ENCODE measurements around the gene DNASE1L3. TPM values are rescaled to one million over a fixed set of nuclear protein-coding genes. Genes with fewer than 3 reads are reported as not detected.

DNASE1L3 gene
- total and polyA plus RNA-seq, 2 donors (not counting 1 experiment from before 2014, with no cell fraction given) = not detected

DNA sequence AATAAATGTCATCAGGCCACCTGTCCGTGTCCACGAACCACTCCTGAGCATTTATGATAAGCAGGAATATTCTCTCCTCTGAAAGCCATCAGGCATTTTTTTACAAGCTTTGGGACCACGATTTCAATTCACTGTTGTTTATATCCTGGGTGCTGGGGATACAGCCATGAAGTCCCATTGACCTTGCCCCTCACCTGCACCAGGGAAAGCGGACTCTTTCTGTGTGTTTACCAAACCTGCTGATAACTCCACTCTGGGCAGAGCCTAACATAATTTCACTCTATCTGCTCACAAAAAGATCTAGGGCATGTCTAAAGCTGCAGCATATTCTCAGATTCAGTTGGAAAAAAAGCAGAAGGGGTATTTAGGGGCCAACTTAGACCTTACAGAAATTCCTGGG, 4.8 kb downstream of the DNASE1L3 start:
- Histone ChIP-seq H3K9me3 (ENCODE audit: control insufficient read depth, insufficient read depth, low read depth, low read length) (no peaks in the 10 kb centered on the region), H4K20me1 (ENCODE audit: control insufficient read depth, extremely low read depth, insufficient read depth, low read length) (no peaks in the 10 kb centered on the region), H3K4me3 (replicated peaks in 1 of 4; ENCODE audit: control extremely low read depth in 1 of 4, insufficient read depth in 1 of 4, low read depth in 3 of 4, low read length in 4 of 4) (no peak overlapping the region), H3K4me2 (ENCODE audit: extremely low read depth, insufficient read depth, low read length) (no peak overlapping the region), H3K27ac (ENCODE audit: insufficient read depth, low read length) (no peak overlapping the region), H3K36me3 (ENCODE audit: control insufficient read depth, insufficient read depth, low read length) (no peaks in the 10 kb centered on the region), H3K4me1 (ENCODE audit: control insufficient read depth, extremely low read depth, insufficient read depth, low read length) (peaks cover 2% of the 10 kb centered on the region), H3K9ac (ENCODE audit: insufficient read depth, low read length) (no peak overlapping the region), H2AFZ (ENCODE audit: low read length) (no peak overlapping the region), H3K79me2 (ENCODE audit: control insufficient read depth, insufficient read depth, low read length) (no peaks in the 10 kb centered on the region), H3K27me3 (ENCODE audit: control insufficient read depth, insufficient read depth, low read length) (peaks cover 18% of the 10 kb centered on the region)
- TF ChIP-seq, protein P1, sequence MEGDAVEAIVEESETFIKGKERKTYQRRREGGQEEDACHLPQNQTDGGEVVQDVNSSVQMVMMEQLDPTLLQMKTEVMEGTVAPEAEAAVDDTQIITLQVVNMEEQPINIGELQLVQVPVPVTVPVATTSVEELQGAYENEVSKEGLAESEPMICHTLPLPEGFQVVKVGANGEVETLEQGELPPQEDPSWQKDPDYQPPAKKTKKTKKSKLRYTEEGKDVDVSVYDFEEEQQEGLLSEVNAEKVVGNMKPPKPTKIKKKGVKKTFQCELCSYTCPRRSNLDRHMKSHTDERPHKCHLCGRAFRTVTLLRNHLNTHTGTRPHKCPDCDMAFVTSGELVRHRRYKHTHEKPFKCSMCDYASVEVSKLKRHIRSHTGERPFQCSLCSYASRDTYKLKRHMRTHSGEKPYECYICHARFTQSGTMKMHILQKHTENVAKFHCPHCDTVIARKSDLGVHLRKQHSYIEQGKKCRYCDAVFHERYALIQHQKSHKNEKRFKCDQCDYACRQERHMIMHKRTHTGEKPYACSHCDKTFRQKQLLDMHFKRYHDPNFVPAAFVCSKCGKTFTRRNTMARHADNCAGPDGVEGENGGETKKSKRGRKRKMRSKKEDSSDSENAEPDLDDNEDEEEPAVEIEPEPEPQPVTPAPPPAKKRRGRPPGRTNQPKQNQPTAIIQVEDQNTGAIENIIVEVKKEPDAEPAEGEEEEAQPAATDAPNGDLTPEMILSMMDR (conservative IDR thresholded peaks at IDR 0.05 in 1 of 2, IDR thresholded peaks at IDR 0.05 in 1 of 2; ENCODE audit: low read depth in 1 of 2, low read length in 2 of 2) = no peak
- DNase-seq (ENCODE audit: low read depth in 2 of 2) = no peak

DNA sequence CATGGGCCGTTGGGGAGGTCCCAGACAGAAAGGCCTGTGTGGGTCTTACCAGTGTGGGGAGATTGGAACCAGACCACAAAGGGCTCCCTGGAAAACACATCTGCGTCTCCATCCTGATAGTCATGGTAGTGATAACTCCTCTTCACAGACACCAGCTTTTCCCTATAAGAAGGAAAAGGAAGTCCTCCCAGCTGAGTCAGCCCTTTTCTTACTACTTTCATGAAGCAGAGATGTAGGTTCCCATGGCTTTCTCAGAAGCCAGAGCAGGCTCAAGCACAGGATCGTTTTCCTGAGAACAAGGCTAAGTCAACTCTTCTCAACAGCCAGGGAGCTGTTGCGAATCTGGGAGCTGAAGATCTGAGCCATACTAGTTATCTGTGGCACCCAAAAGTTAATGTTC, 6.1 kb downstream of the DNASE1L3 start:
- DNase-seq (ENCODE audit: low read depth in 2 of 2) = no peak
- H2AFZ ChIP-seq (ENCODE audit: low read length) = no peak overlapping the region

DNA sequence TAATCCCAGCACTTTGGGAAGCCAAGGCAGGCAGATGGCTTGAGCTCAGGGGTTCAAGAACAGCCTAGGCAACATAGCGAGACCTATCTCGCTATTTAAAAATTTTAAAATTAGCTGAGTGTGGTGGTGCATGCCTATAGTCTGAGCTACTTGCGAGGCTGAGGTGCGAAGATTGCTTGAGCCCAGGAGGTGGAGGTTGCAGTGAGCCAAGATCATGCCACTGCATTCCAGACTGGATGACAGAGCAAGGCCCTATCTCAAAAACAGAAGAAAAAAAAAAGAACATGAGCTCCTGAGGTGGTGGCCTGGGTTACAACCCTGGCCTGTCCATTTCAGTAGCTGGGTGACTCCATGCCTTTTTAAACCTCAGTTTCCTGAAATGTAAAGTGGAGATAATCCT, 7.2 kb downstream of the DNASE1L3 start:
- Histone ChIP-seq H3K4me1 (ENCODE audit: control insufficient read depth, extremely low read depth, insufficient read depth, low read length) (peaks cover 2% of the 10 kb centered on the region), H3K27me3 (ENCODE audit: control insufficient read depth, insufficient read depth, low read length) (peaks cover 8% of the 10 kb centered on the region), H3K79me2 (ENCODE audit: control insufficient read depth, insufficient read depth, low read length) (no peaks in the 10 kb centered on the region), H3K9me3 (ENCODE audit: control insufficient read depth, insufficient read depth, low read depth, low read length) (no peaks in the 10 kb centered on the region), H3K9ac (ENCODE audit: insufficient read depth, low read length) (no peak overlapping the region), H3K4me2 (ENCODE audit: extremely low read depth, insufficient read depth, low read length) (no peak overlapping the region), H3K36me3 (ENCODE audit: control insufficient read depth, insufficient read depth, low read length) (no peaks in the 10 kb centered on the region), H2AFZ (ENCODE audit: low read length) (no peak overlapping the region), H4K20me1 (ENCODE audit: control insufficient read depth, extremely low read depth, insufficient read depth, low read length) (no peaks in the 10 kb centered on the region), H3K4me3 (replicated peaks in 1 of 4; ENCODE audit: control extremely low read depth in 1 of 4, insufficient read depth in 1 of 4, low read depth in 3 of 4, low read length in 4 of 4) (no peak overlapping the region), H3K27ac (ENCODE audit: insufficient read depth, low read length) (no peak overlapping the region)
- TF ChIP-seq, protein P1 (conservative IDR thresholded peaks at IDR 0.05 in 1 of 2, IDR thresholded peaks at IDR 0.05 in 1 of 2; ENCODE audit: low read depth in 1 of 2, low read length in 2 of 2) = no peak
- peak in 1 of 2 donors; percentile 40 for DNase-seq (ENCODE audit: low read depth in 2 of 2)

More for the DNA sequence above, 6.1 kb downstream of the DNASE1L3 start:
- H3K79me2 ChIP-seq (ENCODE audit: control insufficient read depth, insufficient read depth, low read length) = no peaks in the 10 kb centered on the region
- peaks cover 12% of the 10 kb centered on the region for H3K27me3 ChIP-seq (ENCODE audit: control insufficient read depth, insufficient read depth, low read length)
- H3K9ac ChIP-seq (ENCODE audit: insufficient read depth, low read length) = no peak overlapping the region
- TF ChIP-seq EZH2 (IDR thresholded peaks at IDR 0.05; ENCODE audit: low read length, missing control alignments) = no peak
- TF ChIP-seq, protein P1 (conservative IDR thresholded peaks at IDR 0.05 in 1 of 2, IDR thresholded peaks at IDR 0.05 in 1 of 2; ENCODE audit: low read depth in 1 of 2, low read length in 2 of 2) = no peak
- no peaks in the 10 kb centered on the region for H3K36me3 ChIP-seq (ENCODE audit: control insufficient read depth, insufficient read depth, low read length)
- peaks cover 2% of the 10 kb centered on the region for H3K4me1 ChIP-seq (ENCODE audit: control insufficient read depth, extremely low read depth, insufficient read depth, low read length)
- no peak overlapping the region for H3K4me2 ChIP-seq (ENCODE audit: extremely low read depth, insufficient read depth, low read length)
- no peaks in the 10 kb centered on the region for H3K9me3 ChIP-seq (ENCODE audit: control insufficient read depth, insufficient read depth, low read depth, low read length)
- no peak overlapping the region for H3K27ac ChIP-seq (ENCODE audit: insufficient read depth, low read length)
- H3K4me3 ChIP-seq (replicated peaks in 1 of 4; ENCODE audit: control extremely low read depth in 1 of 4, insufficient read depth in 1 of 4, low read depth in 3 of 4, low read length in 4 of 4) = no peak overlapping the region
- H4K20me1 ChIP-seq (ENCODE audit: control insufficient read depth, extremely low read depth, insufficient read depth, low read length) = no peaks in the 10 kb centered on the region

Measured in fibroblast of lung (primary cell).